IMR-90 (cell line): ENCODE results near the gene TEX264. TPM values are rescaled to one million over a fixed set of nuclear protein-coding genes. Genes with fewer than 3 reads are reported as not detected.
"Not testable (repeated sequence)": the region's sequence is repeated elsewhere in the genome, so short reads cannot be mapped to it uniquely, and the experiment has no call there.

Experiments used
- ATAC-seq: fragments of 200-7000 bp; cut with Tn5 transposase; 2 replicates; pipeline ENCODE4 v1.9.1; 2020; ENCODE audit warnings: low read depth, mild to moderate bottlenecking, moderate library complexity
- BruUV-seq: library from RNA; stranded (reverse); fragments of 400-500 nt; replicated peaks from 2 replicates; lab custom pipeline; 2021; lab: Mats Ljungman, UMichigan
- CTCF ChIA-PET: fragments of 300-600 bp; formaldehyde crosslinking; extraction: SDS; loops from one replicate; lab custom pipeline; 2021; ENCODE audit warnings: antibody characterized with exemption; lab: Yijun Ruan, JAX
- POLR2A ChIA-PET: fragments of 300-600 bp; sonication (Branson Sonifier 250); formaldehyde crosslinking; loops from one replicate; lab custom pipeline; 2022; ENCODE audit warnings: antibody characterized with exemption; ENCODE audit not compliant: unreplicated experiment; lab: Charles Lee
- DNase-seq: peaks from one replicate; pipeline ENCODE4 v3.0.0; 2013
- H2AFZ ChIP-seq: replicated peaks from 2 replicates; pipeline ENCODE3; 2013; ENCODE audit warnings: low read length, mild to moderate bottlenecking; ENCODE audit not compliant: poor library complexity
- H2AK5ac ChIP-seq: 2 replicates; pipeline ENCODE4 v1.6.1; 2013; ENCODE audit warnings: low read depth, low read length, inconsistent platforms
- H2AK9ac ChIP-seq: replicated peaks from 2 replicates; pipeline ENCODE3; 2013; ENCODE audit warnings: mild to moderate bottlenecking, low read depth, low read length, moderate library complexity; ENCODE audit not compliant: poor library complexity
- H2BK120ac ChIP-seq: 2 replicates; pipeline ENCODE4 v1.6.1; 2013; ENCODE audit warnings: low read depth, low read length, inconsistent platforms
- H2BK15ac ChIP-seq: 3 replicates; pipeline ENCODE4 v1.6.1; 2013; ENCODE audit warnings: low read depth, low read length, inconsistent platforms
- H2BK20ac ChIP-seq: 2 replicates; pipeline ENCODE4 v1.6.1; 2013; ENCODE audit warnings: low read depth, mild to moderate bottlenecking, inconsistent platforms, low read length, moderate library complexity
- H2BK5ac ChIP-seq: 2 replicates; pipeline ENCODE4 v1.6.1; 2013; ENCODE audit warnings: mild to moderate bottlenecking, low read depth, low read length, inconsistent platforms; ENCODE audit not compliant: poor library complexity, severe bottlenecking
- H3K14ac ChIP-seq: replicated peaks from 2 replicates; pipeline ENCODE4 v1.6.1; 2013; ENCODE audit warnings: low read depth, low read length, inconsistent platforms
- H3K18ac ChIP-seq: 2 replicates; pipeline ENCODE4 v1.6.1; 2013; ENCODE audit warnings: low read depth, low read length, control low read depth
- H3K23ac ChIP-seq: 2 replicates; pipeline ENCODE4 v1.6.1; 2013; ENCODE audit warnings: low read depth, low read length, inconsistent platforms
- H3K27ac ChIP-seq: 2 replicates; pipeline ENCODE4 v1.5.1; 2013; ENCODE audit warnings: mild to moderate bottlenecking, control low read depth, low read length; ENCODE audit not compliant: insufficient read depth
- H3K27me3 ChIP-seq: 2 replicates; pipeline ENCODE4 v1.6.1; 2013; ENCODE audit warnings: low read length; ENCODE audit not compliant: control insufficient read depth, insufficient read depth
- H3K36me3 ChIP-seq: 2 replicates; pipeline ENCODE4 v1.6.1; 2013; ENCODE audit warnings: low read length, mixed read lengths; ENCODE audit not compliant: control insufficient read depth, insufficient read depth
- H3K4ac ChIP-seq: 2 replicates; pipeline ENCODE4 v1.6.1; 2013; ENCODE audit warnings: low read depth, low read length, inconsistent platforms
- H3K4me1 ChIP-seq: 2 replicates; pipeline ENCODE4 v1.6.1; 2013; ENCODE audit warnings: low read length, mixed read lengths; ENCODE audit not compliant: control insufficient read depth, insufficient read depth
- H3K4me2 ChIP-seq: 2 replicates; pipeline ENCODE4 v1.6.1; 2013; ENCODE audit warnings: low read depth, mild to moderate bottlenecking, control low read depth, low read length, moderate library complexity
- H3K4me3 ChIP-seq: 2 replicates; pipeline ENCODE4 v1.5.1; 2013; ENCODE audit warnings: low read depth, mild to moderate bottlenecking, control low read depth, low read length, moderate library complexity; ENCODE audit not compliant: insufficient read depth
- H3K56ac ChIP-seq: 2 replicates; pipeline ENCODE4 v1.6.1; 2013; ENCODE audit warnings: low read length, inconsistent platforms; ENCODE audit not compliant: insufficient read depth; ENCODE audit errors: extremely low read depth
- H3K79me1 ChIP-seq, 2 experiments: 2 replicates each; pipeline ENCODE4 v1.6.1; 2013; ENCODE audit warnings: low read length in 2 of 2, inconsistent platforms in 1 of 2, low read depth in 1 of 2
- H3K9ac ChIP-seq: 2 replicates; pipeline ENCODE4 v1.6.1; 2013; ENCODE audit warnings: low read depth, low read length, control low read depth
- H3K9me1 ChIP-seq: 2 replicates; pipeline ENCODE4 v1.6.1; 2013; ENCODE audit warnings: low read length, inconsistent platforms; ENCODE audit not compliant: insufficient read depth
- H3K9me3 ChIP-seq: 2 replicates; pipeline ENCODE4 v1.6.1; 2013; ENCODE audit warnings: low read length; ENCODE audit not compliant: control insufficient read depth, insufficient read depth
- H4K20me1 ChIP-seq: 2 replicates; pipeline ENCODE4 v1.6.1; 2013; ENCODE audit warnings: low read length, inconsistent platforms; ENCODE audit not compliant: insufficient read depth
- H4K5ac ChIP-seq: 2 replicates; pipeline ENCODE4 v1.6.1; 2013; ENCODE audit warnings: mild to moderate bottlenecking, low read depth, low read length, control low read depth
- H4K8ac ChIP-seq, 2 experiments: 2 replicates each; pipeline ENCODE4 v1.6.1; 2013; ENCODE audit warnings: low read depth in 2 of 2, low read length in 2 of 2, control low read depth in 1 of 2, inconsistent platforms in 1 of 2
- H4K91ac ChIP-seq: 2 replicates; pipeline ENCODE4 v1.6.1; 2013; ENCODE audit warnings: low read depth, low read length, inconsistent platforms; ENCODE audit not compliant: insufficient read depth
- WGBS, 2 experiments: methylation state at CpG; one replicate each; pipeline versions ENCODE4 v1.1.5 to v1.1.7; 2013; ENCODE audit warnings: missing lambda C conversion rate in 2 of 2; ENCODE audit not compliant: insufficient read length in 1 of 2; ENCODE audit errors: extremely low coverage in 2 of 2; 5-methylcytosine and 5-hydroxymethylcytosine counted together
- dilution Hi-C: fragments of 300-500 bp; cut with HindIII; formaldehyde crosslinking; loops from one replicate; pipeline ENCODE4 v1.14.3; 2018; ENCODE audit warnings: low sequenced_read_pairs; ENCODE audit not compliant: unreplicated experiment
- in situ Hi-C: fragments of 300-500 bp; cut with MboI; formaldehyde crosslinking; loops from 3 replicates; pipeline ENCODE4 v1.14.3; 2019; ENCODE audit warnings: low sequenced_read_pairs, inconsistent platforms, mixed read lengths
- intact Hi-C: fragments of 100-400 bp; cut with micrococcal nuclease; formaldehyde crosslinking; loops from 2 replicates; pipeline ENCODE4 v1.10.0; 2022
- polyA plus RNA-seq, 3 experiments: library from polyadenylated mRNA; depleted of rRNA; stranded (reverse); fragments of >200 nt; gene quantifications; 2 replicates each; pipeline ENCODE4 v1.2.3, GENCODE V29; 2012; ENCODE audit warnings: low replicate concordance in 1 of 3
- total RNA-seq: library from RNA; depleted of rRNA; stranded (reverse); fragments of >200 nt; gene quantifications from 2 replicates; pipeline ENCODE4 v1.2.3, GENCODE V29; 2012

The TEX264 gene
- total and polyA plus RNA-seq, 2 of the 4 experiments (the other 2 are of a cell fraction), result 30.3 to 45.0 TPM

DNA sequence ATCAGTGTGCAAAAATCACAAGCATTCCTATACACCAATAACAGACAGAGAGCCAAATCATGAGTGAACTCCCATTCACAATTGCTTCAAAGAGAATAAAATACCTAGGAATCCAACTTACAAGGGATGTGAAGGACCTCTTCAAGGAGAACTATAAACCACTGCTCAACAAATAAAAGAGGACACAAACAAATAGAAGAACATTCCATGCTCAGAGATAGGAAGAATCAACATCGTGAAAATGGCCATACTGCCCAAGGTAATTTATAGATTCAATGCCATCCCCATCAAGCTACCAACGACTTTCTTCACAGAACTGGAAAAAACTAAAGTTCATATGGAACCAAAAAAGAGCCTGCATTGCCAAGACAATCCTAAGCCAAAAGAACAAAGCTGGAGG is 18.9 kb upstream of the TEX264 start:
- H3K14ac ChIP-seq, POLR2A ChIA-PET, H2AK9ac ChIP-seq, H4K20me1 ChIP-seq, H2BK5ac ChIP-seq, H3K27me3 ChIP-seq, H3K9me1 ChIP-seq, H3K4me3 ChIP-seq, CTCF ChIA-PET, H3K4me1 ChIP-seq, H2AFZ ChIP-seq, H3K4ac ChIP-seq, H4K91ac ChIP-seq, H2BK120ac ChIP-seq, H3K79me1 ChIP-seq, intact Hi-C loops, DNase-seq, H4K8ac ChIP-seq, dilution Hi-C loops, BruUV-seq, H2BK20ac ChIP-seq, H2AK5ac ChIP-seq, in situ Hi-C loops, H3K27ac ChIP-seq, H3K9ac ChIP-seq, ATAC-seq, H3K4me2 ChIP-seq, H3K23ac ChIP-seq, H3K9me3 ChIP-seq, H2BK15ac ChIP-seq, H4K5ac ChIP-seq, H3K18ac ChIP-seq, H3K56ac ChIP-seq: not testable (repeated sequence)
- no CpG with 5 or more reads among the region's 2 CpGs for WGBS, 2 experiments
- H3K36me3 ChIP-seq, result peaks cover 20% of the 10 kb centered on the region

GRCh38 chr3:51653409-51653808 is 17.6 kb upstream of the TEX264 start:
- H2BK20ac ChIP-seq, POLR2A ChIA-PET, H3K4me2 ChIP-seq, H2BK120ac ChIP-seq, DNase-seq, BruUV-seq, H4K5ac ChIP-seq, H3K27ac ChIP-seq, H3K9me1 ChIP-seq, H2AK9ac ChIP-seq, H3K23ac ChIP-seq, intact Hi-C loops, H3K14ac ChIP-seq, H3K79me1 ChIP-seq, H2AK5ac ChIP-seq, H2BK5ac ChIP-seq, H3K56ac ChIP-seq, H3K9me3 ChIP-seq, in situ Hi-C loops, H3K18ac ChIP-seq, H3K4ac ChIP-seq, H4K91ac ChIP-seq, H2BK15ac ChIP-seq, H3K27me3 ChIP-seq, dilution Hi-C loops, H3K9ac ChIP-seq, H4K20me1 ChIP-seq, H3K4me3 ChIP-seq, H4K8ac ChIP-seq, CTCF ChIA-PET, H2AFZ ChIP-seq, ATAC-seq, H3K4me1 ChIP-seq: not testable (repeated sequence)
- no CpG with 5 or more reads among the region's 2 CpGs for WGBS, 2 experiments
- H3K36me3 ChIP-seq, result peaks cover 19% of the 10 kb centered on the region
